Measurements from ENCODE around the gene CDH1.

Gene CDH1

GRCh38 chr16:68732042-68732680 is 4.9 kb upstream of the CDH1 start:
- DNase-seq (ENCODE audit: low spot score) = no peak

- DNase-seq (ENCODE audit: low spot score) = no peak
Measured at GRCh38 chr16:68732741-68733399, 4.2 kb upstream of the CDH1 start.

GRCh38 chr16:68733570-68733969 is 3.5 kb upstream of the CDH1 start:
- DNase-seq (ENCODE audit: low spot score) = no peak

- no peak for DNase-seq (ENCODE audit: low spot score)
Measured at GRCh38 chr16:68734782-68735181, 2.3 kb upstream of the CDH1 start.

- DNase-seq (ENCODE audit: low spot score) = no peak
Measured at GRCh38 chr16:68736561-68736960, 531 bp upstream of the CDH1 start.

GRCh38 chr16:68737730-68738629 is 888 bp downstream of the CDH1 start:
- DNase-seq (ENCODE audit: low spot score) = no peak

GRCh38 chr16:68739964-68740627 is 3.0 kb downstream of the CDH1 start:
- no peak for DNase-seq (ENCODE audit: low spot score)

GRCh38 chr16:68740628-68741346 is 3.7 kb downstream of the CDH1 start:
- no peak for DNase-seq (ENCODE audit: low spot score)

GRCh38 chr16:68743664-68744063 is 6.6 kb downstream of the CDH1 start:
- DNase-seq (ENCODE audit: low spot score) = no peak

GRCh38 chr16:68744744-68745280 is 7.7 kb downstream of the CDH1 start:
- DNase-seq (ENCODE audit: low spot score) = peak; percentile 25

- DNase-seq (ENCODE audit: low spot score) = no peak
Measured at GRCh38 chr16:68746951-68747350, 9.9 kb downstream of the CDH1 start.

- no peak for DNase-seq (ENCODE audit: low spot score)
Measured at GRCh38 chr16:68749432-68749831, 12.3 kb downstream of the CDH1 start.

GRCh38 chr16:68750193-68750695 is 13.2 kb downstream of the CDH1 start:
- no peak for DNase-seq (ENCODE audit: low spot score)

- no peak for DNase-seq (ENCODE audit: low spot score)
Measured at GRCh38 chr16:68751160-68751559, 14.1 kb downstream of the CDH1 start.

- DNase-seq (ENCODE audit: low spot score) = no peak
Measured at GRCh38 chr16:68752602-68753001, 15.5 kb downstream of the CDH1 start.

- DNase-seq (ENCODE audit: low spot score) = no peak
Measured at GRCh38 chr16:68754084-68754792, 17.1 kb downstream of the CDH1 start.

GRCh38 chr16:68756239-68756915 is 19.3 kb downstream of the CDH1 start:
- DNase-seq (ENCODE audit: low spot score) = no peak

- no peak for DNase-seq (ENCODE audit: low spot score)
Measured at GRCh38 chr16:68757625-68757935, 20.5 kb downstream of the CDH1 start.

GRCh38 chr16:68759062-68759461 is 22.0 kb downstream of the CDH1 start:
- no peak for DNase-seq (ENCODE audit: low spot score)

- DNase-seq (ENCODE audit: low spot score) = peak; percentile 40
Measured at GRCh38 chr16:68760671-68761275, 23.7 kb downstream of the CDH1 start.

Measured in GM03348 (cell line).